ENCODE results near the gene PCNA.

PCNA gene

DNA sequence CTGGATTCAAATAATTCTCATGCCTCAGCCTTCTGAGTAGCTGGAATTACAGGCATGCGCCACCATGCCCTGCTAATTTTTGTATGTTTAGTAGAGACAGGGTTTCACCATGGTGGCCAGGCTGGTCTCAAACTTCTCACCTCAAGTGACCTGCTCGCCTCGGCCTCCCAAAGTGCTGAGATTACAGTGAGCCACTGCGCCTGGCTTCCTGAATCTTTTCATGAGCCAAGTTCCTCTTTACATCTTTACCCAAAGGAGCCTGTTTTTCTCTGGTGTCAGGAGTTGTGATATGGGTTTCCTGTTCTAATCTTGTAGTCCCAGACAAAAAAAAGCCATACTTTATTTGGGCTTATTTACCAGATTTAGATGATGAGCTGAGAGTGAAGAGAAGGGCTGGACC is 34.4 kb downstream of the PCNA start:
- no peak overlapping the region for H3K18ac ChIP-seq (ENCODE audit: low read length)
- H3K9ac ChIP-seq (ENCODE audit: low read length), result no peak overlapping the region
- H2BK12ac ChIP-seq (ENCODE audit: low read length), result no peak overlapping the region
- H3K79me2 ChIP-seq (ENCODE audit: control insufficient read depth, insufficient read depth, low read length, poor library complexity), result no peaks in the 10 kb centered on the region
- H3K4me1 ChIP-seq (ENCODE audit: control insufficient read depth in 1 of 2, insufficient read depth in 2 of 2, low read length in 2 of 2), result peaks cover 0 to 2% of the 10 kb centered on the region in 2 experiments
- no peaks in the 10 kb centered on the region for H3K27me3 ChIP-seq (ENCODE audit: insufficient read depth, low read length)
- no peaks in the 10 kb centered on the region for H3K79me1 ChIP-seq (ENCODE audit: low read length)
- H3K9me3 ChIP-seq (ENCODE audit: insufficient read depth, low read depth, low read length), result no peaks in the 10 kb centered on the region
- no peak overlapping the region for H3K27ac ChIP-seq (ENCODE audit: low read depth, low read length)
- no peaks in the 10 kb centered on the region for H3K36me3 ChIP-seq (ENCODE audit: control insufficient read depth in 1 of 2, insufficient read depth in 2 of 2, low read length in 2 of 2)
- no peak overlapping the region for H4K12ac ChIP-seq (ENCODE audit: low read depth, low read length)
- WGBS (ENCODE audit: extremely low coverage, insufficient coverage, insufficient read length), result no CpG with 5 or more reads among the region's 4 CpGs
- H3K4ac ChIP-seq (ENCODE audit: low read depth, low read length), result no peak overlapping the region
- no peak overlapping the region for H4K91ac ChIP-seq (ENCODE audit: low read depth, low read length)
- no peak overlapping the region for H3K4me2 ChIP-seq (ENCODE audit: low read length)
- H3K4me3 ChIP-seq (ENCODE audit: low read depth, low read length), result no peak overlapping the region
- H3K23ac ChIP-seq (ENCODE audit: low read length), result no peak overlapping the region
- no peak overlapping the region for H2BK5ac ChIP-seq (ENCODE audit: low read depth, low read length, poor library complexity)
- H2AFZ ChIP-seq (ENCODE audit: insufficient read depth, low read length, poor library complexity), result no peak overlapping the region
- no peak overlapping the region for H3K14ac ChIP-seq (ENCODE audit: low read length)
- peak; percentile 89 to 90 for DNase-seq
- no peak overlapping the region for H2AK5ac ChIP-seq (ENCODE audit: low read length)
- no peak overlapping the region for H4K8ac ChIP-seq (ENCODE audit: low read depth, low read length)
- H2BK120ac ChIP-seq (ENCODE audit: insufficient read depth, low read length, poor library complexity), result no peak overlapping the region

DNA sequence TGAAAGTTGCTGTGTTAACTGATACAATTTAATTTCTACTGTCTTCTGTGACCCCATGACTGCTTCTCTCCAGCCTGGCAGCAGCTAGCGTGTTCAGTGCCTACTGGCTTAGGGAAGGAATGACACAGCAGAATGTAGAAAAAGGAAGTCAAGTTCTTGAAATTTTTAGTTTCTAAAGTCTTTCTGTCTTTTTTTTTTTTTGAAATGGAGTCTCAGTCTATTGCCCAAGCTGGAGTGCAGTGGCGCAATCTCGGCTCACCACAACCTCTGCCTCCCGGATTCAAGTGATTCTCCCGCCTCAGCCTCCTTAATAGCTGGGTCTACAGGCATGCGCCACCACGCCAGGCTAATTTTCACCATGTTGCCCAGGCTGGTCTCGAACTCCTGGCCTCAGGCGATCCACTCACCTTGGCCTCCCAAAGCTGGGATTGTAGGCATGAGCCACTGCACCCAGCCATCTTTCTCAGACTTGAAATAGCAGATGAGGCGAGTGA is 39.3 kb downstream of the PCNA start:
- H3K18ac ChIP-seq (ENCODE audit: low read length), result no peak overlapping the region
- H3K4me2 ChIP-seq (ENCODE audit: low read length), result no peak overlapping the region
- peak; percentile 80 to 84 for DNase-seq
- no peak overlapping the region for H3K4ac ChIP-seq (ENCODE audit: low read depth, low read length)
- H3K14ac ChIP-seq (ENCODE audit: low read length), result no peak overlapping the region
- no peak overlapping the region for H3K27ac ChIP-seq (ENCODE audit: low read depth, low read length)
- H2AFZ ChIP-seq (ENCODE audit: insufficient read depth, low read length, poor library complexity), result no peak overlapping the region
- H3K27me3 ChIP-seq (ENCODE audit: insufficient read depth, low read length), result no peaks in the 10 kb centered on the region
- H3K4me3 ChIP-seq (ENCODE audit: low read depth, low read length), result no peak overlapping the region
- H2BK5ac ChIP-seq (ENCODE audit: low read depth, low read length, poor library complexity), result no peak overlapping the region
- no peaks in the 10 kb centered on the region for H3K9me3 ChIP-seq (ENCODE audit: insufficient read depth, low read depth, low read length)
- H2BK120ac ChIP-seq (ENCODE audit: insufficient read depth, low read length, poor library complexity), result no peak overlapping the region
- no peak overlapping the region for H3K23ac ChIP-seq (ENCODE audit: low read length)
- no peak overlapping the region for H3K9ac ChIP-seq (ENCODE audit: low read length)
- no peaks in the 10 kb centered on the region for H3K79me1 ChIP-seq (ENCODE audit: low read length)
- no peak overlapping the region for H2AK5ac ChIP-seq (ENCODE audit: low read length)
- H2BK12ac ChIP-seq (ENCODE audit: low read length), result no peak overlapping the region
- no peaks in the 10 kb centered on the region for H3K79me2 ChIP-seq (ENCODE audit: control insufficient read depth, insufficient read depth, low read length, poor library complexity)
- no peak overlapping the region for H4K91ac ChIP-seq (ENCODE audit: low read depth, low read length)
- no peak overlapping the region for H4K12ac ChIP-seq (ENCODE audit: low read depth, low read length)
- H4K8ac ChIP-seq (ENCODE audit: low read depth, low read length), result no peak overlapping the region
- peaks cover 0 to 3% of the 10 kb centered on the region in 2 experiments for H3K4me1 ChIP-seq (ENCODE audit: control insufficient read depth in 1 of 2, insufficient read depth in 2 of 2, low read length in 2 of 2)
- H3K36me3 ChIP-seq (ENCODE audit: control insufficient read depth in 1 of 2, insufficient read depth in 2 of 2, low read length in 2 of 2), result no peaks in the 10 kb centered on the region
- WGBS (ENCODE audit: extremely low coverage, insufficient coverage, insufficient read length), result no CpG with 5 or more reads among the region's 10 CpGs

DNA sequence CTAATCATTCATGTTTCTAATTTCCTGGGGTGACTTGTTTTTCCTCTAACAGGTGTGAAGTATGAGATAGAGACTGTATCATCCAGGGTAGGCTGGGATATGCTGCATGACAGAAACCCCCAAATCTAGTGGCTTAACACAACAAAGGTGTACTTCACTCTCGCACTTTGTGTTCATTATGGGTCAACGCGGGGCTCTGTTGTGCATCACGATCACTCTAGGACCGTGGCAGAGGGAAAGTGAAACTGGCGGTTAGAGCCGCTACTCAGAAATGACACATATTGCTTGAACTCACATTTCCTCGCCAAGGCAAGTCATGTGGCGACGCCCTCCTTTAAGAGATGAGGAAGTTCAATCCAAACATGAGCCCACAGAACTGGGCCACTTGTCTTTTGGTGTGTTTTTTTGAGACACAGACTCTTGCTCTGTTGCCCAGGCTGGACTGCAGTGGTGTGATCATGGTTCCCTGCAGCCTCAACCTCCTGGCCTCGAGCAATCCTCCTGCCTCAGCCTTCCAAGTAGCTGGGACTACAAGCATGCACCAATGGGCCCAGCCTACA is 41.3 kb downstream of the PCNA start:
- Histone ChIP-seq H3K9ac (ENCODE audit: low read length) (no peak overlapping the region), H3K4me2 (ENCODE audit: low read length) (no peak overlapping the region), H2AK5ac (ENCODE audit: low read length) (no peak overlapping the region), H3K27me3 (ENCODE audit: insufficient read depth, low read length) (no peaks in the 10 kb centered on the region), H3K79me2 (ENCODE audit: control insufficient read depth, insufficient read depth, low read length, poor library complexity) (no peaks in the 10 kb centered on the region), H3K4ac (ENCODE audit: low read depth, low read length) (no peak overlapping the region), H3K18ac (ENCODE audit: low read length) (no peak overlapping the region), H4K12ac (ENCODE audit: low read depth, low read length) (no peak overlapping the region), H3K79me1 (ENCODE audit: low read length) (no peaks in the 10 kb centered on the region), H2BK120ac (ENCODE audit: insufficient read depth, low read length, poor library complexity) (no peak overlapping the region), H3K14ac (ENCODE audit: low read length) (no peak overlapping the region), H4K91ac (ENCODE audit: low read depth, low read length) (no peak overlapping the region), H3K36me3 (ENCODE audit: control insufficient read depth in 1 of 2, insufficient read depth in 2 of 2, low read length in 2 of 2) (no peaks in the 10 kb centered on the region), H2AFZ (ENCODE audit: insufficient read depth, low read length, poor library complexity) (no peak overlapping the region), H2BK12ac (ENCODE audit: low read length) (no peak overlapping the region), H3K4me1 (ENCODE audit: control insufficient read depth in 1 of 2, insufficient read depth in 2 of 2, low read length in 2 of 2) (peaks cover 0 to 6% of the 10 kb centered on the region in 2 experiments), H2BK5ac (ENCODE audit: low read depth, low read length, poor library complexity) (no peak overlapping the region), H3K9me3 (ENCODE audit: insufficient read depth, low read depth, low read length) (no peaks in the 10 kb centered on the region), H4K8ac (ENCODE audit: low read depth, low read length) (no peak overlapping the region), H3K4me3 (ENCODE audit: low read depth, low read length) (no peak overlapping the region), H3K27ac (ENCODE audit: low read depth, low read length) (no peak overlapping the region), H3K23ac (ENCODE audit: low read length) (no peak overlapping the region)
- peak; percentile 65 to 67 for DNase-seq
- no CpG with 5 or more reads among the region's 11 CpGs for WGBS (ENCODE audit: extremely low coverage, insufficient coverage, insufficient read length)

DNA sequence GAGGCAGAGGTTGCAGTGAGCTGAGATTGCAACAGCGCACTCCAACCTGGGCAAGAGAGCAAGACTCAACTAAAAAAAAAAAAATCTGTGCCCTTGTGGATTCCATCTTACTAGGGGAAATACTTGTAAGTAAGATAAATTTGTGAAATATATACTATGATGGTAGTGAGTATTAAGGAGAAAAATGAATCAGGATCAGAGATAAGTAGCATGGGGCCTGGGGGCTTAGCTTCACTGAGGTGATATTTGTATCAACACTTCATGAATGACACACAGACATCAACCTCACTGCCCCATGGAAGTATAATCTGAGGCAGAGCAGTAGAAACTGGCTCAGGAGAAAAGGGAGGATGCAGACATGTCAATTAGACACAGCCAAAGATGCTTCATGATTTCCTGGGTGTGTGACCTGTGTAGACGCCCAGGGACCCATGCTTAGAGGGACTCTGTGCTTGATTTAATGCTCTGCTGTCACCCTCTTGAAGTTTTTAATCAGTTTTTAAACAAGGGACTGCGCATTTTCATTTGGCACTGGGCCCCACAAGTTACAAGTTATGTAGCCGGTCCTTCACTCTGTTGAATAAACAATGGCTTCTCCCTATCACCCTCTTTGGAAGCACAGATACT is 41.9 kb downstream of the PCNA start:
- H2BK12ac ChIP-seq (ENCODE audit: low read length), result no peak overlapping the region
- peak; percentile 75 to 87 for DNase-seq
- H3K23ac ChIP-seq (ENCODE audit: low read length), result no peak overlapping the region
- H2BK5ac ChIP-seq (ENCODE audit: low read depth, low read length, poor library complexity), result no peak overlapping the region
- H3K79me2 ChIP-seq (ENCODE audit: control insufficient read depth, insufficient read depth, low read length, poor library complexity), result no peaks in the 10 kb centered on the region
- H3K4me3 ChIP-seq (ENCODE audit: low read depth, low read length), result no peak overlapping the region
- H3K9me3 ChIP-seq (ENCODE audit: insufficient read depth, low read depth, low read length), result no peaks in the 10 kb centered on the region
- peaks cover 0 to 6% of the 10 kb centered on the region in 2 experiments for H3K4me1 ChIP-seq (ENCODE audit: control insufficient read depth in 1 of 2, insufficient read depth in 2 of 2, low read length in 2 of 2)
- no peak overlapping the region for H3K27ac ChIP-seq (ENCODE audit: low read depth, low read length)
- no peak overlapping the region for H2AK5ac ChIP-seq (ENCODE audit: low read length)
- H3K4ac ChIP-seq (ENCODE audit: low read depth, low read length), result no peak overlapping the region
- H3K27me3 ChIP-seq (ENCODE audit: insufficient read depth, low read length), result no peaks in the 10 kb centered on the region
- no peaks in the 10 kb centered on the region for H3K36me3 ChIP-seq (ENCODE audit: control insufficient read depth in 1 of 2, insufficient read depth in 2 of 2, low read length in 2 of 2)
- no CpG with 5 or more reads among the region's 4 CpGs for WGBS (ENCODE audit: extremely low coverage, insufficient coverage, insufficient read length)
- H3K9ac ChIP-seq (ENCODE audit: low read length), result no peak overlapping the region
- no peak overlapping the region for H3K18ac ChIP-seq (ENCODE audit: low read length)
- H2BK120ac ChIP-seq (ENCODE audit: insufficient read depth, low read length, poor library complexity), result no peak overlapping the region
- no peak overlapping the region for H4K91ac ChIP-seq (ENCODE audit: low read depth, low read length)
- no peak overlapping the region for H2AFZ ChIP-seq (ENCODE audit: insufficient read depth, low read length, poor library complexity)
- H3K4me2 ChIP-seq (ENCODE audit: low read length), result no peak overlapping the region
- no peak overlapping the region for H3K14ac ChIP-seq (ENCODE audit: low read length)
- H4K8ac ChIP-seq (ENCODE audit: low read depth, low read length), result no peak overlapping the region
- no peaks in the 10 kb centered on the region for H3K79me1 ChIP-seq (ENCODE audit: low read length)
- no peak overlapping the region for H4K12ac ChIP-seq (ENCODE audit: low read depth, low read length)

Data from trophoblast cell (in vitro differentiated cells and primary cell).